ENCODE data around the gene IFI35.
"Not testable (repeated sequence)": the region's sequence is repeated elsewhere in the genome, so short reads cannot be mapped to it uniquely, and the experiment has no call there.

The IFI35 gene

DNA sequence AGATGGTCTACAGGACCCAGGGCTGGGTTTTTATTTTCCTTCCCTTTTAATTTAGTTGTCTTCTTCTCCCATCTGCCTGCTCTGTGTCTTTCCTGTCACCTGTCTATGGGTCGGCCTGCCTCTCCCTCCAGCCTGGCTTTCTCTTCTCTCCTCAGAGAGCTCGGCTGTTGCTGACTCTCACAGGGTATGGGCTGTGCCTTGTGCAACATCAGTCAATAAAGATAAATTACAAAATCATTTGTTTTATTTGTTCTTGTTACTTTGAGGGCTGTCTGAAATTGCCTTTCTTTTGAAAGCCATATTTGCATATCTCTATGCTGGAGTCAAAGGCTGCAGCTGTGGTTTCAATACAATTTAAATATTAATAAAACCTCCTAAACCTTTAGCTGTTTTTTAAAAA lies 34.1 kb downstream of the IFI35 start:
- H3K4me3 ChIP-seq (ENCODE audit: control insufficient read depth, low read depth, low read length) = no peak overlapping the region
- no peak for DNase-seq (ENCODE audit: low read depth)
- TF ChIP-seq, protein P1, sequence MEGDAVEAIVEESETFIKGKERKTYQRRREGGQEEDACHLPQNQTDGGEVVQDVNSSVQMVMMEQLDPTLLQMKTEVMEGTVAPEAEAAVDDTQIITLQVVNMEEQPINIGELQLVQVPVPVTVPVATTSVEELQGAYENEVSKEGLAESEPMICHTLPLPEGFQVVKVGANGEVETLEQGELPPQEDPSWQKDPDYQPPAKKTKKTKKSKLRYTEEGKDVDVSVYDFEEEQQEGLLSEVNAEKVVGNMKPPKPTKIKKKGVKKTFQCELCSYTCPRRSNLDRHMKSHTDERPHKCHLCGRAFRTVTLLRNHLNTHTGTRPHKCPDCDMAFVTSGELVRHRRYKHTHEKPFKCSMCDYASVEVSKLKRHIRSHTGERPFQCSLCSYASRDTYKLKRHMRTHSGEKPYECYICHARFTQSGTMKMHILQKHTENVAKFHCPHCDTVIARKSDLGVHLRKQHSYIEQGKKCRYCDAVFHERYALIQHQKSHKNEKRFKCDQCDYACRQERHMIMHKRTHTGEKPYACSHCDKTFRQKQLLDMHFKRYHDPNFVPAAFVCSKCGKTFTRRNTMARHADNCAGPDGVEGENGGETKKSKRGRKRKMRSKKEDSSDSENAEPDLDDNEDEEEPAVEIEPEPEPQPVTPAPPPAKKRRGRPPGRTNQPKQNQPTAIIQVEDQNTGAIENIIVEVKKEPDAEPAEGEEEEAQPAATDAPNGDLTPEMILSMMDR (IDR thresholded peaks at IDR 0.05; ENCODE audit: control insufficient read depth, insufficient read depth, low read depth, low read length, missing control alignments) = no peak

DNA sequence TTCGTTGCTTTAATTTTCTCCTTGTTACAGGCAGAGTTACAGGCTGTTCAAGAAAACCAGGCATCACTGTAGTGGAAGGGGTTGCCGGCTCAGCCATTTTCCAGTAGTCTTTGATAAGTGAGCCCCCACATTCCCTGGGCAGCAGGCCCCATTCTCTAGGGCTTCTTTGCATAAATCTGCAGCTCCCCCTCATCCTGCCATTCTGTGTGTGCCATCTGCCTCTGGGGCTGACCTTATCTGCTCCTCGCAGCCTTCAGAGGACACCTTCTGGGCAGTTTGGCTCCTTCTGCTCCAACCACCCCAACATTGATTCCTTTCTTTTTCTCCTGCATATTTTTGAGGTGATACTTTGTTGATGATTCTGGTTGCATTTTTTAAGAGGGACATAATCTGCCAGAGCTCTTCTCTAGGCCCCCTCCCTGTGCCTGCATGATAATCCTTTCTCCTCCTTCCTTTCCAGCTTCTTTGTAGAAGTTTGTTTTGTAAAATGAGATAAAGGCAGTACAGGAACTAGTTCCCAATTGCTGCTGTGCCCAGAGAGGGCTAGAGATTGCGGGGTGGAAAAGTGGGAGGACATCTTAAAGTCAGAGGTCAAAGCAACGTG lies 35.5 kb downstream of the IFI35 start:
- TF ChIP-seq, protein P1 (IDR thresholded peaks at IDR 0.05; ENCODE audit: control insufficient read depth, insufficient read depth, low read depth, low read length, missing control alignments) = no peak
- no peak for DNase-seq (ENCODE audit: low read depth)
- H3K4me3 ChIP-seq (ENCODE audit: control insufficient read depth, low read depth, low read length) = no peak overlapping the region

DNA sequence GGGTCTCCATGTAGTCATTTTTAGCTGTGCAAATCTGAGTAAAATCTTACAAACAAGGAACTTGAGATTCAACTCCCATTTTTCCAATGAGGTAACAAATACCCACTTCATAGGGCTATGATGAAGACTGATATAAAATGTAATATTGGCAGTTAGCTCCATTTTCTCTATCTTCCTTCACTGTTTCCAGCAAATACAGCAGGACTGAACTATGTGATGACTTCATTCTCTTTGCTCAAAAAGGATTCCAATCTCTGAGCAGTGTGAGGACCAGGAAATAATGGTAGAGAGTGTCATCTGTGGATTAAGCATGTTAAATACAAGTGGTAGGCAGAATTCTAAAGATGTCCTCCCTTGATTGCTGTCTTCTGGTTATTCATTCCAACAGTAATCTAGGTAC lies 36.7 kb downstream of the IFI35 start:
- no peak for DNase-seq (ENCODE audit: low read depth)
- TF ChIP-seq, protein P1 (IDR thresholded peaks at IDR 0.05; ENCODE audit: control insufficient read depth, insufficient read depth, low read depth, low read length, missing control alignments) = no peak

DNA sequence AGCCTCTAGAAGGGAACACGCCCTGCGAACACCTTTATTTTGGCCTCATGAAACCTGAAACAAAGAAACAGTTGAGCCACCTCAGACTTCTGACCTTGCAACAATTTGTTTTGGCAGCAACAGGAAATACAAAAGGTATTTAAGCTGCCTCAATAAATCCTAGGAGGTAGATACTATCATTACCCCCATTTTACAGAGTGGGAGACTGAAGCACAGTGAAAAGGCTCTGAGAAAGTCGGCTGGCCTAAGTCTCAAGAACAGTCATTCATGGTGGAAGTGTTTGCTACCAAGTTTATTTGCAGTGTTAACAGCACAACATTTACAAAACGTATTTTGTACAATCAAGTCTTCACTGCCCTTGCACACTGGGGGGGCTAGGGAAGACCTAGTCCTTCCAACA lies 37.4 kb downstream of the IFI35 start:
- no peak for DNase-seq (ENCODE audit: low read depth)
- TF ChIP-seq, protein P1 (IDR thresholded peaks at IDR 0.05; ENCODE audit: control insufficient read depth, insufficient read depth, low read depth, low read length, missing control alignments) = no peak
- no peak overlapping the region for H3K4me3 ChIP-seq (ENCODE audit: control insufficient read depth, low read depth, low read length)

More for the DNA sequence above, 36.7 kb downstream of the IFI35 start:
- no peak overlapping the region for H3K4me3 ChIP-seq (ENCODE audit: control insufficient read depth, low read depth, low read length)

DNA sequence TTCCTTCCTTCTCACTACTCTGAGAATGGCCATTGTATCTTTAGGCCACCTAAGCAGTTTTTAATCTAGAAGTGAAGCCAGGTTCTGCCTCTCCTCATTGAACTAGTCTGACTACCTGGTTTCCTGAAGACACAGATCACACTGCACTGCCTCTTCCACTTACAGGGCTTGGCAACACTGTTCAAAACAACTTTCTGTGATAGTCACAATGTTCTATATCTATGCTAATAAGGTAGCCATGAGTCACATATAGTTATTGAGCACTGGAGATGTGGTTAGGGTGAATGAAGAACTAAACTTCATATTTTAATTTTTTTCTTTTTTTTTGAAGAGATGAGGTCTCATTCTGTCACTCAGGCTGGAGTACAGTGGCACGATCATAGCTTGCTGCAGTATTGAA lies 45.4 kb downstream of the IFI35 start:
- no peak for DNase-seq (ENCODE audit: low read depth)
- H3K4me3 ChIP-seq (ENCODE audit: control insufficient read depth, low read depth, low read length) = no peak overlapping the region
- TF ChIP-seq, protein P1 (IDR thresholded peaks at IDR 0.05; ENCODE audit: control insufficient read depth, insufficient read depth, low read depth, low read length, missing control alignments) = no peak

DNA sequence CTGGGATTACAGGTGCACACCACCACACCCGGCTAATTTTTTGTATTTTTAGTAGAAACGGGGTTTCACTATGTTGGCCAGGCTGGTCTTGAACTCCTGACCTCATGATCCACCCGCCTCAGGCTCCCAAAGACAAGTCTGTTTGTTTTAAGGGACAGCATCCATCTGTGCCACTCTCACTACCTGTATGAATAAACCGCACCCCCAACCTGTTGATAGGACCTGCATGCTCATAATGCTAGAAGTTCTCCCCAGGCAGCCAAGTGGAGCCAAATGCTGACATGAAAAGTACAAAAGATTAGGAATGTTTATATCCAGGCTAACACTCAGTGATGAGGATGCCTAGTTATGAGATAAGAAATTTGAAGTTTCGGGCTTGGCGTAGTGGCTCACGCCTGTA lies 46.4 kb downstream of the IFI35 start:
- DNase-seq (ENCODE audit: low read depth); H3K4me3 ChIP-seq (ENCODE audit: control insufficient read depth, low read depth, low read length): not testable (repeated sequence)

DNA sequence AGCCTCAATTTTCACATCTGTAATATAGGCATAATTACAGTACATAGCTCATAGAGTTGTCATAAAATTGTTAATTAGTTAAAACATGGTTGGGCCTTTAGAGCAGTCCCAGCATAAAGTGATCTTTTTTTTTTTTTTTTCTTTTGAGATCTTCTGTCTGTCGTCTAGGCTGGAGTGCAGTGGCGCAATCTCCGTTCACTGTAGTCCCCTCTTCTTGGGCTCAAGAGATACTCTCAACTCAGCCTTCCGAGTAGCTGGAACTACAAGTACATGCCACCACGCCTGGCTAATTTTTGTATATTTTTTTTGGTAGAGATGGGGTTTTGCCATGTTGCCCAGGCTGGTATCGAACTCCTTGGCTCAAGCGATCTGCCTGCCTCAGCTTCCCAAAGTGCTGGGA lies 49.5 kb downstream of the IFI35 start:
- no peak overlapping the region for H3K4me3 ChIP-seq (ENCODE audit: control insufficient read depth, low read depth, low read length)
- TF ChIP-seq, protein P1 (IDR thresholded peaks at IDR 0.05; ENCODE audit: control insufficient read depth, insufficient read depth, low read depth, low read length, missing control alignments) = no peak
- no peak for DNase-seq (ENCODE audit: low read depth)

Measured in AG09309 (cell line).